Natural killer cell (primary cell): ENCODE measurements around the gene CMBL. TPM values are rescaled to one million over a fixed set of nuclear protein-coding genes. Genes with fewer than 3 reads are reported as not detected.
"Not testable (repeated sequence)": the region's sequence is repeated elsewhere in the genome, so short reads cannot be mapped to it uniquely, and the experiment has no call there.

ENCODE experiments used
- ATAC-seq, 3 donors: fragments of 150-1000 bp in 2 of 3; fragments of 200-7000 bp in 1 of 3; cut with Tn5 transposase; 1 replicate in 1 of 3; 2 replicates in 2 of 3; pipeline ENCODE4 v1.10.0; 2021; ENCODE audit warnings: mild to moderate bottlenecking in 2 of 3, moderate library complexity in 2 of 3
- DNase-seq, 2 donors: peaks; one replicate each; pipeline versions ENCODE4 v3.0.0 to v3.0.0-alpha.2; 2013 to 2021; ENCODE audit warnings: mixed read lengths in 1 of 2
- H3K27ac ChIP-seq: one replicate; pipeline ENCODE4 v1.5.1; 2013; ENCODE audit warnings: mild to moderate bottlenecking, low read length
- H3K27me3 ChIP-seq: one replicate; pipeline ENCODE4 v1.6.1; 2013; ENCODE audit warnings: low read length; ENCODE audit not compliant: control insufficient read depth, insufficient read depth
- H3K36me3 ChIP-seq: one replicate; pipeline ENCODE4 v1.6.1; 2013; ENCODE audit warnings: low read length; ENCODE audit not compliant: control insufficient read depth, insufficient read depth
- H3K4me1 ChIP-seq: one replicate; pipeline ENCODE4 v1.6.1; 2013; ENCODE audit warnings: low read length; ENCODE audit not compliant: control insufficient read depth, insufficient read depth
- H3K4me3 ChIP-seq: one replicate; pipeline ENCODE4 v1.5.1; 2013; ENCODE audit warnings: low read length
- H3K9me3 ChIP-seq: one replicate; pipeline ENCODE4 v1.6.1; 2013; ENCODE audit warnings: low read length; ENCODE audit not compliant: control insufficient read depth, insufficient read depth
- H3K27ac Mint-ChIP-seq, 2 donors: one replicate each; pipeline ENCODE4 v1.8.0; 2022; ENCODE audit warnings: mild to moderate bottlenecking in 2 of 2, mixed read lengths in 2 of 2, moderate library complexity in 1 of 2
- H3K27me3 Mint-ChIP-seq, 2 donors: one replicate each; pipeline ENCODE4 v1.8.0; 2022; ENCODE audit warnings: low read depth in 2 of 2, mixed read lengths in 2 of 2
- H3K36me3 Mint-ChIP-seq: one replicate; pipeline ENCODE4 v1.8.0; 2022; ENCODE audit warnings: mixed read lengths
- H3K4me1 Mint-ChIP-seq, 2 donors: one replicate each; pipeline ENCODE4 v1.8.0; 2022; ENCODE audit warnings: mixed read lengths in 2 of 2
- H3K4me3 Mint-ChIP-seq: one replicate; pipeline ENCODE4 v1.8.0; 2022; ENCODE audit warnings: mild to moderate bottlenecking, moderate library complexity, mixed read lengths
- H3K9me3 Mint-ChIP-seq, 2 donors: one replicate each; pipeline ENCODE4 v1.8.0; 2022; ENCODE audit warnings: mixed read lengths in 2 of 2
- WGBS: methylation state at CpG from one replicate; pipeline ENCODE4 v1.1.7; 2013; ENCODE audit warnings: missing lambda C conversion rate; ENCODE audit not compliant: insufficient coverage; 5-methylcytosine and 5-hydroxymethylcytosine counted together
- intact Hi-C: fragments of 100-400 bp; cut with micrococcal nuclease; formaldehyde crosslinking; loops from one replicate; pipeline ENCODE4 v1.14.2; 2022
- total RNA-seq, 4 donors: library from RNA; stranded (reverse); fragments of 120-200 nt in 1 of 4; gene quantifications; one replicate each; pipeline versions ENCODE4 v1.2.3 to v1.2.4, GENCODE V29; 2013 to 2022
- TF ChIP-seq, protein P1 (sequence below): fragments of 200-600 bp; IDR thresholded peaks from one replicate; pipeline ENCODE4 v1.8.0; 2022; ENCODE audit warnings: antibody characterized with exemption

The CMBL gene
- total RNA-seq, 3 donors from 2014 or later (not counting 1 experiment from before 2014, with no cell fraction given), result 0.45 to 1.0 TPM; not detected in 1

DNA sequence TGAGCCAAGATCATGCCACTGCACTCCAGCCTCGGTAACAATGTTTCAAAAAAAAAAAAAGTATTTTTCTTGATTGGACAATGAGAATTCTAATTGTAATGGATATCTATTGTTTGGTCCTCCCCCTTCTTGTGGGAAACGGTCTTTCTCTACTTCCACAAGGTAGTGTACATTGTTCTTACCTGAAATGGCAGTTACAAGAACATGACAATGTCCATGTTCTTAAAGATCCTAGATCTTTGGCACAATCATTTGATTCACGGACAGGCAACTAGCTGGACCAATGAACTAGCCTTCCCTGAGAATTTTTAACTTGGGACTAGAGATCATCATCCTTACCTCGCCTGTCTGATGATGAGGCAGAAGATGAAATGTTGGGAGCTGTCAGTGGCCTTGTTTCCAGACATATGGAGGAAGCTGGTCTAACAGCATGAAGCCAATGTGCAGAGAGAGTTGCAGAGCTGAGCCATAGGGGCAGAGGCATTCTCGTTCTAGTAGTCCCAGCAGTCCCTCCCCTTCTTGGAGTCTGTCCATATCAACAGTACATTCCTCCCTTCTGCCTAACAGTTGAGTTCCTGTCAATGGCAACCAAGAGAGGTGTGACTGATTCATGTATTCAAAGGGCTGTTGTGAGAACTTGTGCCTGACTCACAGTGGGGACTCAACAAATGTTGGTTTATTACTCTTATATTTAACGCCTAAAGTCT is 43.6 kb upstream of the CMBL start:
- intact Hi-C loops, result loop anchor here (5.0 kb wide), 1 partner anchor 91 kb away; the partner anchor contains the start of gene ROPN1L
- Histone ChIP-seq H3K4me3 (no peak overlapping the region), H3K9me3 (no peaks in the 10 kb centered on the region), H3K4me1 (peaks cover 8% of the 10 kb centered on the region), H3K27me3 (no peaks in the 10 kb centered on the region), H3K36me3 (no peaks in the 10 kb centered on the region), H3K27ac (no peak overlapping the region)
- ATAC-seq (no peak), DNase-seq (no peak)
- TF ChIP-seq, protein P1, sequence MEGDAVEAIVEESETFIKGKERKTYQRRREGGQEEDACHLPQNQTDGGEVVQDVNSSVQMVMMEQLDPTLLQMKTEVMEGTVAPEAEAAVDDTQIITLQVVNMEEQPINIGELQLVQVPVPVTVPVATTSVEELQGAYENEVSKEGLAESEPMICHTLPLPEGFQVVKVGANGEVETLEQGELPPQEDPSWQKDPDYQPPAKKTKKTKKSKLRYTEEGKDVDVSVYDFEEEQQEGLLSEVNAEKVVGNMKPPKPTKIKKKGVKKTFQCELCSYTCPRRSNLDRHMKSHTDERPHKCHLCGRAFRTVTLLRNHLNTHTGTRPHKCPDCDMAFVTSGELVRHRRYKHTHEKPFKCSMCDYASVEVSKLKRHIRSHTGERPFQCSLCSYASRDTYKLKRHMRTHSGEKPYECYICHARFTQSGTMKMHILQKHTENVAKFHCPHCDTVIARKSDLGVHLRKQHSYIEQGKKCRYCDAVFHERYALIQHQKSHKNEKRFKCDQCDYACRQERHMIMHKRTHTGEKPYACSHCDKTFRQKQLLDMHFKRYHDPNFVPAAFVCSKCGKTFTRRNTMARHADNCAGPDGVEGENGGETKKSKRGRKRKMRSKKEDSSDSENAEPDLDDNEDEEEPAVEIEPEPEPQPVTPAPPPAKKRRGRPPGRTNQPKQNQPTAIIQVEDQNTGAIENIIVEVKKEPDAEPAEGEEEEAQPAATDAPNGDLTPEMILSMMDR, result no peak
- Mint-ChIP-seq H3K9me3 (no peaks in the 10 kb centered on the region), H3K27ac (peak overlapping the region; percentile 97 to 98), H3K4me1 (peaks cover 19 to 28% of the 10 kb centered on the region in 2 donors), H3K27me3 (no peaks in the 10 kb centered on the region), H3K4me3 (no peak overlapping the region), H3K36me3 (peaks cover 7% of the 10 kb centered on the region)
- 96% methylated on average over 6 of the region's 6 CpGs for WGBS

DNA sequence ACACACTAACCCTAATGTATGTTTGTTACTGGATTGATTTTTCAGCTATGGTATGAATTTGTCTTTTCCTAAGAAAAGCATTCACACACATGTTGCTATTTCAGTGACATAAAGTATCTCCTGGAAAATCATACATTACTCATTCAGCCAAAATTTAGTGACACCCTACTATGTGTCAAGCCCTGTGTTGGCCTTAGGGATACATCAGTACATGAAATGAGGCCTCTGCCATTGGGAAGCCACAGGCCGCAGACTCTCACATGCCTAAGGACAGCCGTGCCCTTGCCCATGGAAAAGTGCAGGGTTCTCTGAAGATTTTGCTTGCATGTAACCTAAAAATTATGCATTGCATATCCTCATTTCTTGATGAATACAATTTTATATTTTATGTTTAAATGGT is 40.6 kb upstream of the CMBL start:
- H3K27ac Mint-ChIP-seq, result no peak overlapping the region
- H3K27me3 ChIP-seq, result no peaks in the 10 kb centered on the region
- no peak for ATAC-seq
- no peak overlapping the region for H3K4me3 Mint-ChIP-seq
- 100% methylated on average over 2 of the region's 2 CpGs for WGBS
- intact Hi-C loops, result no loop called here
- H3K4me1 Mint-ChIP-seq, result peaks cover 0 to 10% of the 10 kb centered on the region in 2 donors
- no peaks in the 10 kb centered on the region for H3K9me3 ChIP-seq
- no peaks in the 10 kb centered on the region for H3K27me3 Mint-ChIP-seq
- no peaks in the 10 kb centered on the region for H3K36me3 ChIP-seq
- H3K36me3 Mint-ChIP-seq, result no peaks in the 10 kb centered on the region
- H3K27ac ChIP-seq, result no peak overlapping the region
- no peak overlapping the region for H3K4me3 ChIP-seq
- TF ChIP-seq, protein P1, result no peak
- H3K9me3 Mint-ChIP-seq, result no peaks in the 10 kb centered on the region
- peaks cover 8% of the 10 kb centered on the region for H3K4me1 ChIP-seq
- no peak for DNase-seq

DNA sequence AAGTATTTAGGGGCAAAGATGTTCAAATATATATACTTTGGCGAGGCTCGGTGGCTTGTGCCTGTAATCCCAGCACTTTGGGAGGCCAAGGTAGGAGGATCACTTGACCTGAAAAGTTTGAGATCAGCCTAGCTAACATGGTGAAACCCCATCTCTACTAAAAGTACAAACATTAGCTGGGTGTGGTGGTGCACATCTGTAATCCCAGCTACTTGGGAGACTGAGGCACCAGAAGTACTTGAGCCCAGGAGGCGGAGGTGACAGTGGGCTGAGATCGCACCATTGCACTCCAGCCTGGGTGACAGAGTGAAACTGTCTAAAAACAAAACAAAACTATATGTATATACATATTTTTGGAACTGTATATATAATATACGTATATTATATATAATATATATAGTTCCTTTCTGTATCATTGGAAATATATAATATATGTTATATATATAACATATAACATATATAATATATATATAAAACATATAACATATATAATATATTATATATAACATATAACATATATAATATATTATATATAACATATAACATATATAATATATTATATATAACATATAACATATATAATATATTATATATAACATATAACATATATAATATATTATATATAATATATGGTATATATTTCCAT is 36.9 kb upstream of the CMBL start:
- H3K27ac ChIP-seq, H3K36me3 ChIP-seq, H3K9me3 Mint-ChIP-seq, H3K4me3 Mint-ChIP-seq, H3K27me3 Mint-ChIP-seq, H3K4me1 Mint-ChIP-seq, H3K36me3 Mint-ChIP-seq, DNase-seq, H3K27me3 ChIP-seq, ATAC-seq, H3K4me3 ChIP-seq, H3K27ac Mint-ChIP-seq, H3K9me3 ChIP-seq, intact Hi-C loops, H3K4me1 ChIP-seq: not testable (repeated sequence)
- 100% methylated on average over 2 of the region's 5 CpGs for WGBS

DNA sequence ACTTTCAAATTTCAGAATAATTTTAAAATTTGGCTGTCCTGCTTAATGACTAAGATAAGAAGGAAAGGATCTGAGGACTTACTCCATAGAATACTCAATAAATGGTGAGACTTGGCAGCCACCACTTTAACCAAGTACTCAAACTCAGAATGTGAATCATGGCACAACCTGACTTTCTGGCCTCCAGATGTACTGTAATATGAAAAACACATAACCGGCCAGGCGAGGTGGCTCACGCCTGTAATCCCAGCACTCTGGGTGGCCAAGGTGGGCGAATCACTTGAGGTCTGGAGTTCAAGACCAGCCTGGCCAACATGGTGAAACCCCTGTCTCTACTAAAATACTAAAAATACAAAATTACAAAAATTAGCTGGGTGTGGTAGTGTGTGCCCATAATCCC is 35.8 kb upstream of the CMBL start:
- H3K36me3 Mint-ChIP-seq, result no peaks in the 10 kb centered on the region
- H3K9me3 Mint-ChIP-seq, result no peaks in the 10 kb centered on the region
- no peaks in the 10 kb centered on the region for H3K36me3 ChIP-seq
- H3K27me3 ChIP-seq, result no peaks in the 10 kb centered on the region
- DNase-seq (no peak), ATAC-seq (no peak)
- H3K4me3 Mint-ChIP-seq, result no peak overlapping the region
- intact Hi-C loops, result no loop called here
- 92% methylated on average over 4 of the region's 4 CpGs for WGBS
- H3K4me1 ChIP-seq, result no peaks in the 10 kb centered on the region
- H3K27ac ChIP-seq, result no peak overlapping the region
- H3K4me1 Mint-ChIP-seq, result no peaks in the 10 kb centered on the region
- no peaks in the 10 kb centered on the region for H3K27me3 Mint-ChIP-seq
- H3K27ac Mint-ChIP-seq, result no peak overlapping the region
- H3K9me3 ChIP-seq, result no peaks in the 10 kb centered on the region
- TF ChIP-seq, protein P1, result no peak
- H3K4me3 ChIP-seq, result no peak overlapping the region
